Measurements from ENCODE around the gene ZNF177.

Gene ZNF177

GRCh38 chr19:9345005-9345404, 17.8 kb upstream of the ZNF177 start:
- Histone ChIP-seq H3K27me3 (replicated peaks; ENCODE audit: control insufficient read depth, insufficient read depth, low read length, poor library complexity, severe bottlenecking) (no peaks in the 10 kb centered on the region), H3K4me1 (ENCODE audit: control insufficient read depth, insufficient read depth, low read length, poor library complexity, severe bottlenecking) (no peaks in the 10 kb centered on the region), H3K4me3 (ENCODE audit: insufficient read depth, low read depth, low read length, poor library complexity, severe bottlenecking) (no peak overlapping the region), H3K9me3 (ENCODE audit: control insufficient read depth, low read length) (peaks cover 70% of the 10 kb centered on the region), H3K27ac (ENCODE audit: insufficient read depth, low read length, poor library complexity, severe bottlenecking) (no peak overlapping the region), H3K36me3 (ENCODE audit: control insufficient read depth, insufficient read depth, low read length) (peaks cover 29% of the 10 kb centered on the region)
- DNase-seq, result no peak

- Histone ChIP-seq H3K9me3 (ENCODE audit: control insufficient read depth, low read length) (peaks cover 48% of the 10 kb centered on the region), H3K4me3 (ENCODE audit: insufficient read depth, low read depth, low read length, poor library complexity, severe bottlenecking) (no peak overlapping the region), H3K4me1 (ENCODE audit: control insufficient read depth, insufficient read depth, low read length, poor library complexity, severe bottlenecking) (no peaks in the 10 kb centered on the region), H3K36me3 (ENCODE audit: control insufficient read depth, insufficient read depth, low read length) (peaks cover 3% of the 10 kb centered on the region), H3K27ac (ENCODE audit: insufficient read depth, low read length, poor library complexity, severe bottlenecking) (no peak overlapping the region), H3K27me3 (replicated peaks; ENCODE audit: control insufficient read depth, insufficient read depth, low read length, poor library complexity, severe bottlenecking) (no peaks in the 10 kb centered on the region)
- no peak for DNase-seq
Observed at GRCh38 chr19:9348253-9348652, 14.6 kb upstream of the ZNF177 start.

- Histone ChIP-seq H3K27me3 (replicated peaks; ENCODE audit: control insufficient read depth, insufficient read depth, low read length, poor library complexity, severe bottlenecking) (no peaks in the 10 kb centered on the region), H3K9me3 (ENCODE audit: control insufficient read depth, low read length) (peaks cover 46% of the 10 kb centered on the region), H3K4me1 (ENCODE audit: control insufficient read depth, insufficient read depth, low read length, poor library complexity, severe bottlenecking) (no peaks in the 10 kb centered on the region), H3K36me3 (ENCODE audit: control insufficient read depth, insufficient read depth, low read length) (peaks cover 3% of the 10 kb centered on the region), H3K4me3 (ENCODE audit: insufficient read depth, low read depth, low read length, poor library complexity, severe bottlenecking) (no peak overlapping the region), H3K27ac (ENCODE audit: insufficient read depth, low read length, poor library complexity, severe bottlenecking) (no peak overlapping the region)
- no peak for DNase-seq
Observed at GRCh38 chr19:9348671-9349070, 14.1 kb upstream of the ZNF177 start.

- Histone ChIP-seq H3K27ac (ENCODE audit: insufficient read depth, low read length, poor library complexity, severe bottlenecking) (no peak overlapping the region), H3K36me3 (ENCODE audit: control insufficient read depth, insufficient read depth, low read length) (no peaks in the 10 kb centered on the region), H3K27me3 (replicated peaks; ENCODE audit: control insufficient read depth, insufficient read depth, low read length, poor library complexity, severe bottlenecking) (no peaks in the 10 kb centered on the region), H3K4me3 (ENCODE audit: insufficient read depth, low read depth, low read length, poor library complexity, severe bottlenecking) (no peak overlapping the region), H3K4me1 (ENCODE audit: control insufficient read depth, insufficient read depth, low read length, poor library complexity, severe bottlenecking) (no peaks in the 10 kb centered on the region), H3K9me3 (ENCODE audit: control insufficient read depth, low read length) (peaks cover 18% of the 10 kb centered on the region)
- no peak for DNase-seq
Observed at GRCh38 chr19:9352505-9352904, 10.3 kb upstream of the ZNF177 start.

- H3K27ac ChIP-seq (ENCODE audit: insufficient read depth, low read length, poor library complexity, severe bottlenecking), result no peak overlapping the region
- DNase-seq, result no peak
- H3K4me1 ChIP-seq (ENCODE audit: control insufficient read depth, insufficient read depth, low read length, poor library complexity, severe bottlenecking), result no peaks in the 10 kb centered on the region
- peaks cover 20% of the 10 kb centered on the region for H3K9me3 ChIP-seq (ENCODE audit: control insufficient read depth, low read length)
- no peaks in the 10 kb centered on the region for H3K36me3 ChIP-seq (ENCODE audit: control insufficient read depth, insufficient read depth, low read length)
- no peaks in the 10 kb centered on the region for H3K27me3 ChIP-seq (replicated peaks; ENCODE audit: control insufficient read depth, insufficient read depth, low read length, poor library complexity, severe bottlenecking)
- H3K4me3 ChIP-seq (ENCODE audit: insufficient read depth, low read depth, low read length, poor library complexity, severe bottlenecking), result no peak overlapping the region
Observed at GRCh38 chr19:9353011-9353410, 9.8 kb upstream of the ZNF177 start.

- Histone ChIP-seq H3K36me3 (ENCODE audit: control insufficient read depth, insufficient read depth, low read length) (no peaks in the 10 kb centered on the region), H3K4me1 (ENCODE audit: control insufficient read depth, insufficient read depth, low read length, poor library complexity, severe bottlenecking) (no peaks in the 10 kb centered on the region), H3K27ac (ENCODE audit: insufficient read depth, low read length, poor library complexity, severe bottlenecking) (no peak overlapping the region), H3K4me3 (ENCODE audit: insufficient read depth, low read depth, low read length, poor library complexity, severe bottlenecking) (no peak overlapping the region), H3K27me3 (replicated peaks; ENCODE audit: control insufficient read depth, insufficient read depth, low read length, poor library complexity, severe bottlenecking) (no peaks in the 10 kb centered on the region), H3K9me3 (ENCODE audit: control insufficient read depth, low read length) (peaks cover 16% of the 10 kb centered on the region)
- no peak for DNase-seq
Observed at GRCh38 chr19:9354651-9355050, 8.2 kb upstream of the ZNF177 start.

- Histone ChIP-seq H3K36me3 (ENCODE audit: control insufficient read depth, insufficient read depth, low read length) (no peaks in the 10 kb centered on the region), H3K9me3 (ENCODE audit: control insufficient read depth, low read length) (peaks cover 17% of the 10 kb centered on the region), H3K4me3 (ENCODE audit: insufficient read depth, low read depth, low read length, poor library complexity, severe bottlenecking) (no peak overlapping the region), H3K4me1 (ENCODE audit: control insufficient read depth, insufficient read depth, low read length, poor library complexity, severe bottlenecking) (no peaks in the 10 kb centered on the region), H3K27me3 (replicated peaks; ENCODE audit: control insufficient read depth, insufficient read depth, low read length, poor library complexity, severe bottlenecking) (no peaks in the 10 kb centered on the region), H3K27ac (ENCODE audit: insufficient read depth, low read length, poor library complexity, severe bottlenecking) (no peak overlapping the region)
- no peak for DNase-seq
Observed at GRCh38 chr19:9370738-9371619, 8.2 kb downstream of the ZNF177 start.

- peaks cover 61% of the 10 kb centered on the region for H3K9me3 ChIP-seq (ENCODE audit: control insufficient read depth, low read length)
Observed at GRCh38 chr19:9381361-9381785, 18.6 kb downstream of the ZNF177 start.

GRCh38 chr19:9406798-9407352, 44.1 kb downstream of the ZNF177 start:
- Histone ChIP-seq H3K9me3 (ENCODE audit: control insufficient read depth, low read length) (peaks cover 45% of the 10 kb centered on the region), H3K36me3 (ENCODE audit: control insufficient read depth, insufficient read depth, low read length) (peaks cover 5% of the 10 kb centered on the region), H3K4me1 (ENCODE audit: control insufficient read depth, insufficient read depth, low read length, poor library complexity, severe bottlenecking) (peaks cover 6% of the 10 kb centered on the region), H3K27me3 (replicated peaks; ENCODE audit: control insufficient read depth, insufficient read depth, low read length, poor library complexity, severe bottlenecking) (no peaks in the 10 kb centered on the region), H3K4me3 (ENCODE audit: insufficient read depth, low read depth, low read length, poor library complexity, severe bottlenecking) (peak overlapping the region; percentile 56), H3K27ac (ENCODE audit: insufficient read depth, low read length, poor library complexity, severe bottlenecking) (no peak overlapping the region)
- DNase-seq, result peak in 1 of 3 donors; percentile 32

More at GRCh38 chr19:9381361-9381785, 18.6 kb downstream of the ZNF177 start:
- H3K4me3 ChIP-seq (ENCODE audit: insufficient read depth, low read depth, low read length, poor library complexity, severe bottlenecking), result no peak overlapping the region
- no peak for DNase-seq
- H3K4me1 ChIP-seq (ENCODE audit: control insufficient read depth, insufficient read depth, low read length, poor library complexity, severe bottlenecking), result no peaks in the 10 kb centered on the region
- H3K36me3 ChIP-seq (ENCODE audit: control insufficient read depth, insufficient read depth, low read length), result peaks cover 35% of the 10 kb centered on the region
- H3K27me3 ChIP-seq (replicated peaks; ENCODE audit: control insufficient read depth, insufficient read depth, low read length, poor library complexity, severe bottlenecking), result no peaks in the 10 kb centered on the region
- no peak overlapping the region for H3K27ac ChIP-seq (ENCODE audit: insufficient read depth, low read length, poor library complexity, severe bottlenecking)

- no peak overlapping the region for H3K27ac ChIP-seq (ENCODE audit: insufficient read depth, low read length, poor library complexity, severe bottlenecking)
- no peaks in the 10 kb centered on the region for H3K27me3 ChIP-seq (replicated peaks; ENCODE audit: control insufficient read depth, insufficient read depth, low read length, poor library complexity, severe bottlenecking)
- H3K4me3 ChIP-seq (ENCODE audit: insufficient read depth, low read depth, low read length, poor library complexity, severe bottlenecking), result no peak overlapping the region
- H3K9me3 ChIP-seq (ENCODE audit: control insufficient read depth, low read length), result peaks cover 55% of the 10 kb centered on the region
- H3K4me1 ChIP-seq (ENCODE audit: control insufficient read depth, insufficient read depth, low read length, poor library complexity, severe bottlenecking), result peaks cover 6% of the 10 kb centered on the region
- DNase-seq, result no peak
- H3K36me3 ChIP-seq (ENCODE audit: control insufficient read depth, insufficient read depth, low read length), result peaks cover 9% of the 10 kb centered on the region
Observed at GRCh38 chr19:9407827-9408226, 45.0 kb downstream of the ZNF177 start.

Data from effector memory CD4-positive, alpha-beta T cell (primary cell).